Measurements from ENCODE around the gene POLR2A.
A peak's percentile ranks its signal among the peaks of the same experiment; 100 is the strongest.

The POLR2A gene

DNA sequence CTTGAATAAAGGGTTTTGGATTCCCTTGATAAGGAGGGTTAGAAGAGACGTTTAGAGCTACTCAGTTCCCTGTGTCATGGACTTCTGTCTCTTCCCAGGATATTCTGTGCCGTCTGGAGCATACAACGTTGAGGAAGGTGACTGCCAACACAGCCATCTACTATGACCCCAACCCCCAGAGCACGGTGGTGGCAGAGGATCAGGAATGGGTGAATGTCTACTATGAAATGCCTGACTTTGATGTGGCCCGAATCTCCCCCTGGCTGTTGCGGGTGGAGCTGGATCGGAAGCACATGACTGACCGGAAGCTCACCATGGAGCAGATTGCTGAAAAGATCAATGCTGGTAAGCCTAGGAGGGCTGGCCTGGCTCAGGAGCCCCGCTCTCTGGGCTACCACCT is 24.7 kb downstream of the POLR2A start:
- DNase-seq, result no peak

DNA sequence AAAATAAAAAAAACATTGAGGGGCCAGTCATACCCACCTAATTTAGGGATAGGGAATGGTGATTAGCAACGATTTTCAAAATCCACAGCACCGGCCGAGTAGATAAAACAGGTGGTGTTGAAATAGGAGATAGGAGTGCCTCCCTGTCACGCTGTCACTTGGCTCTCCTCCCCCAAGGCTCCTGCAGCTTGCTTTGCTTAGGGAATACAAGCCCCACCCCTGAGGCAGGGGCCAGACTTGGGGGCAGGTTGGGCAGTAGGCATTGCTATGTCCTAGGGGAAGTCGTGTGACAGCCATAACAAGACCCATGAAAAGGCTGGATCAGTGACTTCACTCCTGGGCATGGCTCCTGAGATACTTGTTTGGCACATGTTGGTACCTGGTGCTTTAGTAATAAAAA is 25.8 kb downstream of the POLR2A start:
- DNase-seq, result no peak

DNA sequence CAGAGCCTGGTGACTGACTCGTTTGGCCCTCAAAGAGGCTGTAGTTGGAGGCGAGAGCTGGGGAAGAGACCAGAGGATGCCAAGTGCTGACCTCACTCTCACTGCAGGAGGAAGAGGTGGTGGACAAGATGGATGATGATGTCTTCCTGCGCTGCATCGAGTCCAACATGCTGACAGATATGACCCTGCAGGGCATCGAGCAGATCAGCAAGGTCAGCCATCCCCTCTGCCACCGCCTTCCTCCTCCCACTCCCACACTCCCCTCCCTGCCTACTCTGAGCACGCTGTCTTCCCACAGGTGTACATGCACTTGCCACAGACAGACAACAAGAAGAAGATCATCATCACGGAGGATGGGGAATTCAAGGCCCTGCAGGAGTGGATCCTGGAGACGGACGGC is 26.9 kb downstream of the POLR2A start:
- no peak for DNase-seq

DNA sequence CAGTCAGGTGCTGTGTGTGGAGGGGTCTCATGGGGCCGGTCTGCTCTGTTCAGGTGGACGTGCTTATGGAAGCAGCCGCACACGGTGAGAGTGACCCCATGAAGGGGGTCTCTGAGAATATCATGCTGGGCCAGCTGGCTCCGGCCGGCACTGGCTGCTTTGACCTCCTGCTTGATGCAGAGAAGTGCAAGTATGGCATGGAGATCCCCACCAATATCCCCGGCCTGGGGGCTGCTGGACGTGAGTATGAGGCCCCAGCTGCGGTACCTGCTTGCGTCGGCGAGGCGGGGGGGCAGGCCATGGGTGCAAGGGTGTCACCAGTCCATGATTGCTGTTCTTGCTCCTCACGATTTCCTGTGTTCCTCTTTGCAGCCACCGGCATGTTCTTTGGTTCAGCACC is 27.9 kb downstream of the POLR2A start:
- DNase-seq, result no peak

DNA sequence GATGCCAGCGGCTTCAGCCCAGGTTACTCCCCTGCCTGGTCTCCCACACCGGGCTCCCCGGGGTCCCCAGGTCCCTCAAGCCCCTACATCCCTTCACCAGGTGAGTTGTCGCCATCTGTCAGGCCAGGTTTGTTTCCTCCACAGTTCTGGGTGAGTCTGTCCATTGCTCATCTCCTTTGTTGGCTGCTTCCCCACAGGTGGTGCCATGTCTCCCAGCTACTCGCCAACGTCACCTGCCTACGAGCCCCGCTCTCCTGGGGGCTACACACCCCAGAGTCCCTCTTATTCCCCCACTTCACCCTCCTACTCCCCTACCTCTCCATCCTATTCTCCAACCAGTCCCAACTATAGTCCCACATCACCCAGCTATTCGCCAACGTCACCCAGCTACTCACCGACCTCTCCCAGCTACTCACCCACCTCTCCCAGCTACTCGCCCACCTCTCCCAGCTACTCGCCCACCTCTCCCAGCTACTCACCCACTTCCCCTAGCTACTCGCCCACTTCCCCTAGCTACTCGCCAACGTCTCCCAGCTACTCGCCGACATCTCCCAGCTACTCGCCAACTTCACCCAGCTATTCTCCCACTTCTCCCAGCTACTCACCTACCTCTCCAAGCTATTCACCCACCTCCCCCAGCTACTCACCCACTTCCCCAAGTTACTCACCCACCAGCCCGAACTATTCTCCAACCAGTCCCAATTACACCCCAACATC is 28.8 kb downstream of the POLR2A start:
- DNase-seq, result no peak

DNA sequence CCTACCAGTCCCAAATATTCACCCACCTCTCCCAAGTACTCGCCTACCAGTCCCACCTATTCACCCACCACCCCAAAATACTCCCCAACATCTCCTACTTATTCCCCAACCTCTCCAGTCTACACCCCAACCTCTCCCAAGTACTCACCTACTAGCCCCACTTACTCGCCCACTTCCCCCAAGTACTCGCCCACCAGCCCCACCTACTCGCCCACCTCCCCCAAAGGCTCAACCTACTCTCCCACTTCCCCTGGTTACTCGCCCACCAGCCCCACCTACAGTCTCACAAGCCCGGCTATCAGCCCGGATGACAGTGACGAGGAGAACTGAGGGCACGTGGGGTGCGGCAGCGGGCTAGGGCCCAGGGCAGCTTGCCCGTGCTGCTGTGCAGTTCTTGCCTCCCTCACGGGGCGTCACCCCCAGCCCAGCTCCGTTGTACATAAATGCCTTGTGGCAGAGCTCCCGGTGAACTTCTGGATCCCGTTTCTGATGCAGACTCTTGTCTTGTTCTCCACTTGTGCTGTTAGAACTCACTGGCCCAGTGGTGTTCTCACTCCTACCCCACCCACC is 29.8 kb downstream of the POLR2A start:
- no peak for DNase-seq

DNA sequence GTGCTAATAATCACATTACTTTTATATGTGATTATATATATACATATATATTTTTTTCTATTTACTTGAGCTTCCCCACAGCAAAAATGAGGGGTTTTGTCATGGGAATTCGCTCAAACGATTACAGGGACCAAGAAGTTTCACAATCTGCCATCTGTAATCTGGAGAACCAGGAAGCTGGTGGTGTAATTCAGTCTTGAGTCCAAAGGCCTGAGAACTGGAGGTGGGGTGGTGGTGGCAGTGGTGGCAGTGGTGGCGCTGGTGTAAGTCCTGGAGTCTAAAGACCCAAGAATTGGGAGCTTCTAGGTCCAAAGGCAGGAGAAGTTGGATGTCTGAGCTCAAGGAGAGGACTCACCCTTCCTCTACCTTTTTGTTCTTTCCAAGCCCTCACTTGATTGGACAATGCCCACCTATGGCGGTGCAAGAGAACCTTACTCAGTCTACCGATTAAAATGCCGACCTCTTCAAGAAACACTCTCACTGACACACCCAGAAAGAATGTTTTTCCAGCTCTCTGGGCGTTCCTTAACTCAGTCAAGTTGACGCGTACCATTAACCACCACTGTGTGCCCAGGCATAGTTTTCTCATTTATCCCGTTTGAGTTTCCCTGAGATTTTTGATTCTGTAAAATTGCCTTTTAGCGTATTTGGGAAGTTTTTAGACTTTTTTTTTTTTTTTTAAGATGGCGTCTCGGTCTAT is 31.9 kb downstream of the POLR2A start:
- DNase-seq, result no peak

DNA sequence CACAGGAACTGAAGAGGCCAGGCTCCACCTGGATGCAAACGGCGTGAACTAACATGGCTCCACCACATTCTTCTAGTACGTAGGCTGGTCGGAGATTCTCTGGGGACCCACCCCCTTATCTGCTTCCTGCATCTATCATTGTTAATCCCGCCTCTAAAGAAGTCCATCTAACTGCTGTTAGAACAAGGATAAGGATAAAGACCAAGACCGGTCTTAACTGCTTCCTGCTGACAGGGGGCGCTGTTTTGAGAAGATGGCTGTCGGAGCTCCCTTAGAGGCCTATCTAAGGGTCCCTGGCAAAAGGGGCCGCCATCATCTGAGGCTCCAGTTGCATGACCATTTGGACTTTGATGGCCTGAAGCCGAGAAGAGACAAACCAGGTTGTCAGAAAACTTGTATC is 38.9 kb downstream of the POLR2A start:
- DNase-seq, result peak; percentile 28

DNA sequence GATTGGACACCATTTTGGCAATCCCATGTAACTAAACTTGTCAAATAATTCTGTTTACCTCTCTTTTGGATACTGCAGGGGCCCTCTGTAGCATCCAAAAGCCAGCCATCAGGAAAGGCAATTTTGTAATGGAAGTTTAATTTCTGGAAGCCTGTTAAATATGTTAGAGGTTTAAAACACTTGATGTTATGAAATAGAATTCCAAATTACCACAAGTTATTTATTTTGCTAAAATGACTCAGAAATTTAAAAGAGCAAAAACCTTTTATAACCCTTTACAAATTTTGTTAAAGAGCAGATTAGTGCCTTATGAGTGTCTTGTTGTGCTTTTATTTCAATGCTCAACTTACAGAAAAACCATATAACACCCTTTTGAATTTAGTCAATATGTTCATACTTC is 44.7 kb downstream of the POLR2A start:
- no peak for DNase-seq

DNA sequence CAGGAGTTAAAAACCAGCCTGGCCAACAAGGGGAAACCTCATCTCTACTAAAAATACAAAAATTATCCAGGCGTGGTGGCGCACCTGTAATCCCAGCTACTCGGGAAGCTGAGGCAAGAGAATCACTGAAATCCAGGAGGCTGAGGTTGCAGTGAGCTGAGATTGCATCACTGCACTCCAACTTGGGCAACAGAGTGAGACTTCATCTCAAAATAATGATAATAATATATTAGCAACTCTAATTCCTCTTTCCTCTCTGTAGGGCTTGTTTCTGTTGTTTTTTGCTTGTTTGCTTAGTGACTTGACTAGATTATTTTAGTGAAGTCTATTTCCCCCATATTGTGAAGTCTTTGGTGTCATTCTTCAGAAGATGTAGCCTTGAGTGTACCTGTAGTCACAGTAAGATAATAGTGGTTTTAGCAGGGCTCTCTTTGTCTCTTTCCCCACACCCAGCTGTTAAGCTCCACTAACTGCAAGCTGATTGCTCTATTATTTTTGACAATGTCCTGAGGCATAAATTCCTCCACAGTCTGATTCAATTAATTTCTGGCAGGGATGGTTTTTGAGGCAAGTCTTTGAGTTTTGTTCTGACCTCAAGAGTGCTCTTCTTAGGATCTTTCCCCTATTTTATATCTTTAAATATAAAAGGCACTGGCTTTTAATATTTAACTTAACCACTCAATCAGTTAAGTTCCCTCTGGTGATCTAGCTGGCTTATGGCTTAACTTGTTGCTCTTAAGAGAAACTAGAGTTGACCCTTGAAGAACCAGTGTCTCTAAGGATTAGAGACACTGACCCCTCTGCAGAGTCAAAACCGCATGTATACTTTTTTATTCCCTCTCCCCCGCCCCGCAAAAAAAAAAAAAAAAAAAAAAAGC is 46.1 kb downstream of the POLR2A start:
- DNase-seq, result no peak

DNA sequence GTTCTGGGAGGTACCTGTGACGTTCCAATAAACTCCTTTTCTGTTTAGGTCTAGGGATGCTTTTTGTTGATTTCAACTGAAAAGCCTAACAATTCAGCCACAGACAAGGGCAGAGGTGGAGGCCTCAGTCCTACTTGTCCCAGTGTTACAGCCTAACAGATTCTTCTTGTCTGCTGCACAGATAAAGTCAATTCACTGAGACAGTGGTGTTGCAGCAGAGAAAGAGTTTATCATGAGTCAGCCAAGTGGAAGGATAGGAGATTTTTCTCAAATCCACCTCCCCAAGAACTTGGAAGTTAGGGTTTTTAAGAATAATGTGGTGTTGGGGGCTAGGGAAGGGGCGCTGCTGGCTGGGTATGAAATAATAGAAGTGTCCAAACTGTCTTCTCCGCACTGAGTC is 53.9 kb downstream of the POLR2A start:
- DNase-seq, result no peak

DNA sequence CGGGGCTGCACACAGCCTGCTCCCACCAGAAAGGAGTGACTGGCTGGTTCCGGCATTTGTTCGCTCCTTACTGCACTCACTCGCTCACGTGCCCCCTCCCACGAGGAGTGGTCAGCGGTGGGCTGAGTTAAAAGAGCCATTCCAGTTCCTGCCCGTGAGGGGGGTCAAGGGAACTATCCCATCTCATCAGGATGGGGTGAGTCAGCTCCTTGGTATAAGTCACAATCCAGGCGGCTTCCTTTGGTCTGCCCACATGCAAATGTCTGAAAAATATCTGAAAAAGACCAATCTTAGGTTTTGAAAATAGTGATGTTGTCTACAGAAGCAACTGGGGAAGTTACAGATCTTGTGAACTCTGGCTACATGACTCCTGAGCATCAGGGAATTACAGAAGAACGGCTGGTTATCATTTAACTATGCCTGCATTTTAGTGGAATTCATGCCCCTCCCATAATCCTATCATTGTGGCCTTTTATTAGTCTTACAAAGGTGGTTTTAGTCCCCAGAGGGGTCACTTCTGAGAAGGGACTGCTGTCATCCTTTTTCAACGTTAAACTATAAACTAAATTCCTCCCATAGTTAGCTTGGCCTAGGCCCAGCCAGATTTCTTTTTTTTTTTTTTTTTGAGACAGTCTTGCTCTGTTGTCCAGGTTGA is 54.9 kb downstream of the POLR2A start:
- no peak for DNase-seq

DNA sequence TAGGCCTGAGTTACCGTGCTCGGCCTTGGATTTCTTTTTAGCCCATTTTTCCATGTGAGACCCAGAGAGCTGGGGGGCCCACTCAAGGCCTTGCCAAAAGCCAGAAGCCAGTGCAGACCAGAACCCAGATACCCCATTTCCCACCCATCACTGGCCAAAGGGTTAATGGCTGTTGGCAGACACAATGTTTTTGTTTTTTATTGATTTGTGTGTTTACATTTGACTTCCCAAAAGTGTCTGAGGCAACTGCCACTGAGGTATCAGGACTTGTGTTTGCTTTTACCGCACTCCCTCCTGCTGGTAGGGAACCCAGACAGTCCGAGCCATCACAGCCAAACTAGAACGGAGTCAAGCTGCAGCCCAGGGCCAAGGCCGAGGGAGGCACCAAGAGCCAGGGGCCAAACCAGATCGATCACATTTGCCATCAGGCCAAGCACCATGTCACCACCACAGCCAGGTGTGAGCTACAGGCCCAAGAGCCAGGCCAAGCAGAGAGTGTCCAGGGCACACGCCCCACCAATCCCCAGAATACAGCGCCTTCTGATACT is 57.0 kb downstream of the POLR2A start:
- no peak for DNase-seq

DNA sequence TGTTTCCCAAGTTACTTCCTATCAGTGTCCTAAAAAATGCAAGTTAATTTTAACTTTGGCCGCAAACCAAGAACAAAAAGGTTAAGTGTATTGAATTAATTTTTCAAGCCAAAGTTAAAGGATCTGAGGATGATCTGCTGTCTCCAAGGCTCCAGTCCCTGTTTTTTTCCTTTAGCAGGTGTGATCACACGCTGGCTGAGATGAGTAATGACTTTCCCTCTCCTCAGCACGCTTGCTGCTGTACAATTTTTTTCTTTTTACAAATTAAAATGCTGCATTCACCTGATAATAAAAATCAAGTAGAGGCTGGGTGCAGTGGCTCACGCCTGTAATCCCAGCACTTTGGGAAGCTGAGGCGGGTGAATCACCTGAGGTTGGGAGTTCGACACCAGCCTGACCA is 60.7 kb downstream of the POLR2A start:
- DNase-seq, result no peak

DNA sequence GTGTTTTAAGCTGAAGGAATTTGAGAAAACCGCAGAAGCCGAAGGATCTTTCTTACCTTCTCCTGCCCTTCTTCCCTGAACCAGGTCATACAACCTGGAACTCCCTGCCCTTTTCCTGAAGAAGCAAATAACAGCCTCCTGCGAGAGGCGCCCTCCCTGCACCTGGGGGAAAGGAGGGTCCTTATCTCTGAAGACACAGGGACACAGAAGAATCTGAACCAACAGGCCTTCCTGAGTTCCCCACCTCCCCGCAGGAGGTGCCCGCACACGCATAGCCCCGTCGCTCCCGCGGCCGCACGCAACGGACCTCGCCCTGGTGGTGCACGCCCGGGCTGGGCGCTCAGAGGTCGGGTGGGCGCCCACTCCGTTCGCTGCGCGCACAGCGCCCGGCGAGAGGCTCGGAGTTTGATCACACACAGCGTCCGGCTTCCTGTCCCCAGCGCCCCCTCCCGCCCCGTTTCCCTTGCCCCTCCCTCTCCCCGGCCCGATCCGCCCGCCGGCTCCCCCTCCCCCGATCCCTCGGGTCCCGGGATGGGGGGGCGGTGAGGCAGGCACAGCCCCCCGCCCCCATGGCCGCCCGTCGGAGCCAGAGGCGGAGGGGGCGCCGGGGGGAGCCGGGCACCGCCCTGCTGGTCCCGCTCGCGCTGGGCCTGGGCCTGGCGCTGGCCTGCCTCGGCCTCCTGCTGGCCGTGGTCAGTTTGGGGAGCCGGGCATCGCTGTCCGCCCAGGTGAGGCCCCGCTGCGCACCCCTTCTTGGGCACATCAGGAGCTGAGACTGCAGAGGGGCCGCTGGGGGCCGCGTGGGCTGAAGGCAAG is 64.6 kb downstream of the POLR2A start, which contains the start of gene TNFSF12:
TSS of gene TNFSF12 (plus strand) at position 474 of the 816 bp plus-strand sequence. CDS start at position 570, 96 bp downstream.
- no peak for DNase-seq

Data from activated CD4-positive, alpha-beta T cell treated with anti-CD3 and anti-CD28 coated beads for 1 hour (primary cell).